ENCODE data around the gene ABCG4. TPM values are rescaled to one million over a fixed set of nuclear protein-coding genes. Genes with fewer than 3 reads are reported as not detected.

Gene ABCG4
- total RNA-seq: under 1 TPM in 1 of 2 donors, not detected in 1; 0.33 TPM

DNA sequence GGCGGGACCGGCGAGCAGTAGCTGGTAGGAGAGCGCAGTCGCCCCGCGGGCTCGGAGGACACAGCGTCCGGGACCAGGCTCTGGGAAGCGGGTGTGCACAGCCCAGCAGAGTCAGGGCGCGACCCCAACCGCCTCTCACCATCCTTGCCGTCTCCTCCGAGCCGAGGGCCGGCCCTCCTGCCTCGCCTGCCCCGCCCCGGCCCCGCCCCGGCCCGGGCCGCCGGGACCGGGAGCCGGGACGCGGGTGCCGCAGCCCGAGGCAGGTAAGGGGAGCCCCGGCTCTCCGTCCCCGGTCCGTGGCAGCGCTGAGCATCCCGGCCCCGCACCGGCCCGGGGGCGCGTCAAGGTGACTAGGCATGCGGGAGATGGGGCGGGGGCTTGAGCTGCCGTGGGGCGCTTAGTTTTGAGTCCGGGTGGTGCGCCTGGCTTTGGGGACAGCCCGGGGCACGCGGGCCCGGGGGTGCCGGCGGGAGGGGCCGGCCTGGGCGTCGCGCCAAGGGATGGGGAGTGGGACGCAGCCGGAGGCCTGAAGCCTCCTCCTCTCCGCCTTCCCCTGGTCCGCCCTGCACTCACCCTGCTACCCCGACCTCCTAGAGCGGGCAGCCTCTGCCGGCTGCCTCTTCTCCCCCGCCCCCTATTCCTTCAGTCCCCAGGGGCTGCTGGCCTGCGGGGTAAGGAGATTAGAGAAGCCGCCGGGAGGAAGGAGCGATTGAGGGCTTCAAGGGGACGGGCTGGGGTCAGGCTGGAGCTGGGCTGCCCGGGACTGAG lies at the start of gene ABCG4:
Gene ABCG4 (plus strand): TSS at position 35 of the 768 bp plus-strand sequence. CDS start 914 bp downstream, outside the sequence.
- Histone ChIP-seq H3K9me3 (no peaks in the 10 kb centered on the region), H3K4me3 (peak within 1 kb of the TSS in 1 of 2 donors; percentile 18), H3K27ac (no peak within 1 kb of the TSS), H3K27me3 (peaks cover 0 to 11% of the 10 kb centered on the region in 2 donors), H3K36me3 (replicated peaks in 1 of 2; ENCODE audit: insufficient read depth in 1 of 2, low read depth in 2 of 2) (no peaks in the 10 kb centered on the region), H3K4me1 (peaks cover 17% of the 10 kb centered on the region)
- intact Hi-C loops (cut with DNase I): no loop called here
- DNase-seq: peak in 2 of 4 donors; percentile 33 to 35
- WGBS, 2 donors: 0 to 1% methylated on average over 5 to 44 of the region's 73 CpGs
- ATAC-seq: peak; percentile 34
- TF ChIP-seq POLR2A (IDR thresholded peaks at IDR 0.05): no peak
- TF ChIP-seq CTCF (IDR thresholded peaks at IDR 0.05): no peak

DNA sequence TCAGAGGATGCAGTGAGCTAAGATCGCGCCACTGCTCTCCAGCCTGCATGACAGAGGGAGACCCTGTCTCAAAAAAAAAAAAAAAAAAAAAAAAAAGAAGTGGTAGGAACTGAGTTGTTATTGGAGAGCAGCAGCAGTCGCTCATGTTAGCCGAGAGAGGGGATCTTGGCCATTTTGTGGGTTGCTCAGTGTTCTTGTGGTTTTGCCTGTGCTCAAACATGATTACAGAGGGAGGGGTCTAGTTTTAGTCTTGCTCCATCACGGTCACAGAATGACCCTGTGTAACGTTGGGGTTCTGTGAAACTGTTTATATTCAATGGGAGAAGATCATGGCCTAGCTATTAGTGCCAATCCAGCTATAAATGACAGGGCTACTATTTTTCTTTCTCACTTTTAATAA lies 49.1 kb upstream of the ABCG4 start:
- ATAC-seq: no peak
- Histone ChIP-seq H3K36me3 (replicated peaks in 1 of 2; ENCODE audit: insufficient read depth in 1 of 2, low read depth in 2 of 2) (peaks cover 0 to 12% of the 10 kb centered on the region in 2 donors), H3K27ac (no peak overlapping the region), H3K4me1 (peaks cover 28% of the 10 kb centered on the region), H3K4me3 (no peak overlapping the region), H3K27me3 (no peaks in the 10 kb centered on the region), H3K9me3 (no peaks in the 10 kb centered on the region)
- 70 to 76% methylated on average over 6 of the region's 6 CpGs for WGBS, 2 donors
- TF ChIP-seq CTCF (IDR thresholded peaks at IDR 0.05) (no peak), POLR2A (IDR thresholded peaks at IDR 0.05) (no peak)
- no peak for DNase-seq
- intact Hi-C loops (cut with DNase I): no loop called here

- 23 to 24% methylated on average over 11 of the region's 11 CpGs for WGBS, 2 donors
- peak in 2 of 4 donors; percentile 32 to 40 for DNase-seq
- Histone ChIP-seq H3K27ac (no peak overlapping the region), H3K4me3 (peak overlapping the region; percentile 65 to 79), H3K9me3 (no peaks in the 10 kb centered on the region), H3K27me3 (no peaks in the 10 kb centered on the region), H3K4me1 (peaks cover 28% of the 10 kb centered on the region), H3K36me3 (replicated peaks in 1 of 2; ENCODE audit: insufficient read depth in 1 of 2, low read depth in 2 of 2) (peaks cover 0 to 12% of the 10 kb centered on the region in 2 donors)
- intact Hi-C loops (cut with DNase I): no loop called here
- ATAC-seq: no peak
- TF ChIP-seq CTCF (IDR thresholded peaks at IDR 0.05): peak in 5 of 7 experiments; percentile 25 to 56 (median 46)
- no peak for TF ChIP-seq POLR2A (IDR thresholded peaks at IDR 0.05)
Observed at GRCh38 chr11:119100246-119100970, 48.4 kb upstream of the ABCG4 start.

- intact Hi-C loops (cut with DNase I): no loop called here
- peaks cover 0 to 12% of the 10 kb centered on the region in 2 donors for H3K36me3 ChIP-seq (replicated peaks in 1 of 2; ENCODE audit: insufficient read depth in 1 of 2, low read depth in 2 of 2)
- ATAC-seq (peak; percentile 3), DNase-seq (no peak)
- H3K9me3 ChIP-seq: no peaks in the 10 kb centered on the region
- no peaks in the 10 kb centered on the region for H3K27me3 ChIP-seq
- no peak for TF ChIP-seq POLR2A (IDR thresholded peaks at IDR 0.05)
- peak in 3 of 7 experiments; percentile 10 to 38 (median 30) for TF ChIP-seq CTCF (IDR thresholded peaks at IDR 0.05)
- 1 to 4% methylated on average over 9 to 29 of the region's 29 CpGs for WGBS, 2 donors
- H3K4me3 ChIP-seq: peak overlapping the region; percentile 65 to 79
- H3K27ac ChIP-seq: peak overlapping the region; percentile 78 to 96 (median 92)
- H3K4me1 ChIP-seq: peaks cover 22% of the 10 kb centered on the region
Observed at GRCh38 chr11:119100994-119101758, 47.7 kb upstream of the ABCG4 start.
